SU-DHL-6 (cell line): ENCODE data around the gene ZFHX3.

Experiments
- H2AFZ ChIP-seq: fragments of 200-600 bp; sonication (generic); 2 replicates; pipeline ENCODE4 v1.6.1; 2014; ENCODE audit warnings: low read depth, mild to moderate bottlenecking, moderate library complexity, mixed read lengths, antibody characterized with exemption, low read length; ENCODE audit not compliant: severe bottlenecking
- H3F3A ChIP-seq: fragments of 200-600 bp; shearing (Covaris generic); 2 replicates; pipeline ENCODE4 v1.6.0; 2016; ENCODE audit warnings: antibody characterized with exemption, mild to moderate bottlenecking; ENCODE audit not compliant: insufficient read depth
- H3K27ac ChIP-seq: fragments of 200-600 bp; sonication (generic); 2 replicates; pipeline ENCODE4 v1.5.1; 2016; ENCODE audit warnings: low read depth, mild to moderate bottlenecking, low read length, moderate library complexity, mixed read lengths
- H3K27me3 ChIP-seq: fragments of 200-600 bp; sonication (generic), shearing (Covaris generic); 2 replicates; pipeline ENCODE4 v1.6.0; 2014; ENCODE audit warnings: mild to moderate bottlenecking, low read length
- H3K36me3 ChIP-seq: fragments of 200-600 bp; sonication (generic); 2 replicates; pipeline ENCODE4 v1.6.1; 2014; ENCODE audit warnings: mild to moderate bottlenecking, low read length, mixed read lengths
- H3K4me2 ChIP-seq: fragments of 300-600, 200-600 bp; shearing (Covaris generic), sonication (generic); 2 replicates; pipeline ENCODE4 v1.6.0; 2014; ENCODE audit warnings: low read length, low read depth, mild to moderate bottlenecking; ENCODE audit not compliant: poor library complexity, severe bottlenecking
- H3K4me3 ChIP-seq: fragments of 200-600 bp; sonication (generic); 2 replicates; pipeline ENCODE4 v1.5.1; 2014; ENCODE audit warnings: antibody characterized with exemption, low read length, mild to moderate bottlenecking, mixed read lengths; ENCODE audit not compliant: insufficient read depth, poor library complexity, severe bottlenecking
- H3K79me2 ChIP-seq: fragments of 200-600 bp; sonication (generic); 2 replicates; pipeline ENCODE4 v1.6.1; 2014; ENCODE audit warnings: mild to moderate bottlenecking, low read length, moderate library complexity; ENCODE audit not compliant: insufficient read depth
- H3K9ac ChIP-seq: fragments of 200-600 bp; sonication (generic); 2 replicates; pipeline ENCODE4 v1.7.0; 2014; ENCODE audit warnings: mild to moderate bottlenecking, low read length
- H3K9me2 ChIP-seq: fragments of 200-600 bp; sonication (generic); replicated peaks from 2 replicates; pipeline ENCODE4 v1.6.1; 2014; ENCODE audit warnings: low read length; ENCODE audit not compliant: insufficient read depth
- H3K9me3 ChIP-seq: fragments of 200-600 bp; sonication (generic); 2 replicates; pipeline ENCODE4 v1.6.1; 2014; ENCODE audit warnings: low read length, mixed read lengths; ENCODE audit not compliant: insufficient read depth
- H4K20me1 ChIP-seq: fragments of 200-600 bp; sonication (generic); 2 replicates; pipeline ENCODE4 v1.6.1; 2014; ENCODE audit warnings: low read depth, mild to moderate bottlenecking, antibody characterized with exemption, low read length, moderate library complexity, mixed read lengths
- CTCF ChIP-seq: fragments of 200-600 bp; sonication (generic); IDR thresholded peaks from one replicate; pipeline ENCODE4 v1.5.1; 2017; ENCODE audit warnings: antibody characterized with exemption, mild to moderate bottlenecking, low read length, moderate library complexity; ENCODE audit not compliant: insufficient read depth, poor library complexity, severe bottlenecking
- EZH2phosphoT487 ChIP-seq: fragments of 200-600 bp; sonication (generic), shearing (Covaris generic); conservative IDR thresholded peaks from 2 replicates; pipeline ENCODE4 v1.6.1; 2018; ENCODE audit warnings: mild to moderate bottlenecking, antibody characterized with exemption, low read length, moderate library complexity, mixed read lengths

The ZFHX3 gene

GRCh38 chr16:72824761-72825160, 223.2 kb downstream of the ZFHX3 start:
- Histone ChIP-seq H3F3A (no peaks in the 10 kb centered on the region), H3K79me2 (no peaks in the 10 kb centered on the region), H3K9ac (no peak overlapping the region), H3K9me2 (no peaks in the 10 kb centered on the region), H3K36me3 (no peaks in the 10 kb centered on the region), H3K4me3 (no peak overlapping the region), H3K4me2 (no peak overlapping the region), H2AFZ (no peak overlapping the region), H3K27me3 (no peaks in the 10 kb centered on the region), H4K20me1 (no peaks in the 10 kb centered on the region; the same call in 1 of the 2 replicates), H3K9me3 (no peaks in the 10 kb centered on the region), H3K27ac (no peak overlapping the region)
- TF ChIP-seq EZH2phosphoT487 (no peak), CTCF (no peak)

- Histone ChIP-seq H3K4me3 (no peak overlapping the region), H3K4me2 (no peak overlapping the region), H4K20me1 (no peaks in the 10 kb centered on the region; the same call in 1 of the 2 replicates), H2AFZ (no peak overlapping the region), H3F3A (no peaks in the 10 kb centered on the region), H3K79me2 (no peaks in the 10 kb centered on the region), H3K9me2 (no peaks in the 10 kb centered on the region), H3K9me3 (no peaks in the 10 kb centered on the region), H3K9ac (no peak overlapping the region), H3K27ac (no peak overlapping the region), H3K27me3 (no peaks in the 10 kb centered on the region), H3K36me3 (no peaks in the 10 kb centered on the region)
- TF ChIP-seq CTCF (no peak), EZH2phosphoT487 (no peak)
These were observed 223.9 kb downstream of the ZFHX3 start for GRCh38 chr16:72824027-72824426.

- H3K27me3 ChIP-seq = no peaks in the 10 kb centered on the region
- no peaks in the 10 kb centered on the region for H3F3A ChIP-seq
- no peak overlapping the region for H3K27ac ChIP-seq
- H3K4me3 ChIP-seq = no peak overlapping the region
- no peaks in the 10 kb centered on the region for H3K79me2 ChIP-seq
- no peak overlapping the region for H3K4me2 ChIP-seq
- no peaks in the 10 kb centered on the region for H3K36me3 ChIP-seq
- no peaks in the 10 kb centered on the region for H3K9me3 ChIP-seq
- no peak overlapping the region for H2AFZ ChIP-seq
- H3K9me2 ChIP-seq = no peaks in the 10 kb centered on the region
- H3K9ac ChIP-seq = no peak overlapping the region
- TF ChIP-seq CTCF (no peak), EZH2phosphoT487 (no peak)
- no peaks in the 10 kb centered on the region for H4K20me1 ChIP-seq
These were observed 226.6 kb downstream of the ZFHX3 start for GRCh38 chr16:72821185-72821950.
